Metanephros (tissue), 2 donors: ENCODE data around the gene HSPB7. TPM values are rescaled to one million over a fixed set of nuclear protein-coding genes. Genes with fewer than 3 reads are reported as not detected.

Source experiments
- small RNA-seq: library from RNA; depleted of rRNA; stranded (forward); fragments of <200 nt; gene quantifications from one replicate; pipeline ENCODE3, GENCODE V24; 2014; ENCODE audit warnings: low replicate concordance
- total RNA-seq: library from RNA; depleted of rRNA; stranded (reverse); fragments of >200 nt; gene quantifications from one replicate; pipeline ENCODE4 v1.2.3, GENCODE V29; 2014

HSPB7 gene
- 7.3 TPM for total RNA-seq

DNA sequence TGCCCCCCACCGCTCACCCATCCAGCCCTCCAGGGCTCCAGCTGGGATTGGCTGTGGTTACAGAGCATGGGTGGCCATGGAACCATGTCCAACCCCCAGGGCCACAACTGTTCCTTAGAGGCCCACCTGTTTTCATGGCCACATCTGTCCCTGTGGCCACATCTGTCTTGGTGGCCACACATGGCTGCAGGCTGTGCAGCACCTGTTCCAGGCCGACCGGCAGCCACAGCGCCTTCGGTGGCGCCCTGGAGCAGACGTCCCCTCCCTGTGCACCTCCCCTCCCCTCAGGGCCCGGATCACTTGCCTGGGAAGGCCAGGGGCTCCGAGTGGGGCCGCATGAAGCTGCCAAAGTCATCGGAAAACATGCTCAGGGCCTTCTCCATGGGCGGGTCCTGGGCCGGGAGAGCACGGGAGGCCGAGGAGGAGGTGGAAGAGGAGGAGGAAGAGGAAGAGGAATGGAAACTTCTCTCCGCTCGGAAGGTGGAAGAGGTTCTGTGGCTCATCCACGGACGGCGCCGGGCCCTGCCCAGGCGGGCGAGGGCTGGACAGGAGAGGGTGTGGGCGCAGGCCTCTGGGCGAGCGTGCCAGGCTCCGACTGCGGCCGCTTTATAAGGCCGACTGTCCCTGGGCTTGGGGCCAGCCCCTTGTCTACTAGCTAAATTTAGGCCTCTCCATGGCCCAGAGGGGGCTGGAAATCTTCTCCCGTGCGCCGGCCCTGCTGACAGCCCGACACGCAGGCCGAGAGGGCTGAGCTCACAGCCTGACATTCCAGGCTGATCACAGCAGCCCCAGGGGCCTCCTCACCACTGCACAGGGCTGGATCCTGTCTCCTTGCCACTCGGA, at the start of gene HSPB7:
HSPB7 (minus strand) TSS at position 583 of the 843 bp plus-strand sequence; CDS start at position 503, 80 bp downstream.

DNA sequence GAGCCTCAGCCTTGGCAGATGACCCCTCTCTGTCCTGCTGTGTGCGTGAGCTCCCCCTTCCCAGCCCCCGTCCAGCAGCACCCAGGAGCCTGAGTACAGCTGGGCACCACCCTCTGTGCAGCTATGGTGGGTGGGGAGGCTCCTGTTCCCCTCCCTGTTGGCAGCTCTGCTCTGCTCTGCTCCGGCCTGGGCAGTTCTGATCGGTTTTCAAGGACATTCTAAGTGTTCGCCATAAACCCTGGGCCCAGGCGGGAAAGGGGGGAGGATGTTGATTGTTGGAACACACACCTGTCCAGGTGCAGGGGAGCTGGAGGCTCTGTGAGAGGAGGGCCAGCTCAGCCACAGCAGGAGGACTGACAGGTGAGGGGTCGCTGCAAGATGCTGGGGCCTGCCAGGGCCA, 25.7 kb upstream of the HSPB7 start, which contains the start of gene CLCNKB:
CLCNKB (plus strand) TSS at position 262 of the 400 bp plus-strand sequence. CDS start 711 bp downstream, outside the sequence.

DNA sequence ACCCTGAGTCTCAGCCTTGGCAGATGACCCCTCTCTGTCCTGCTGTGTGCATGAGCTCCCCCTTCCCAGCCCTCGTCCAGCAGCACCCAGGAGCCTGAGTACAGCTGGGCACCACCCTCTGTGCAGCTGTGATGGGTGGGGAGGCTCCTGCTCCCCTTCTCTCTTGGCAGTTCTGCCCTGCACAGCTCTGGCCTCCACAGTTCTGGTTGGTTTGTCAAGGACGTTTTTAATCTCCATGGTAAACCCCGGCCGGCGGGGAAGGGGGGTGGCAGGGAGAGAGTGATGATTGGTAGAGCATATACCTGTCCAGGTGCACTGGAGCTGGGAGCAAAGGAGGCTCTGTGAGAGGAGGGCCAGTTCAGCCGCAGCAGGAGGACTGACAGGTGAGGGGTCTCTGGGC, 3.8 kb upstream of the HSPB7 start, which contains the start of gene CLCNKA:
CLCNKA (plus strand) TSS at position 356 of the 400 bp plus-strand sequence. CDS start 584 bp downstream, outside the sequence.

DNA sequence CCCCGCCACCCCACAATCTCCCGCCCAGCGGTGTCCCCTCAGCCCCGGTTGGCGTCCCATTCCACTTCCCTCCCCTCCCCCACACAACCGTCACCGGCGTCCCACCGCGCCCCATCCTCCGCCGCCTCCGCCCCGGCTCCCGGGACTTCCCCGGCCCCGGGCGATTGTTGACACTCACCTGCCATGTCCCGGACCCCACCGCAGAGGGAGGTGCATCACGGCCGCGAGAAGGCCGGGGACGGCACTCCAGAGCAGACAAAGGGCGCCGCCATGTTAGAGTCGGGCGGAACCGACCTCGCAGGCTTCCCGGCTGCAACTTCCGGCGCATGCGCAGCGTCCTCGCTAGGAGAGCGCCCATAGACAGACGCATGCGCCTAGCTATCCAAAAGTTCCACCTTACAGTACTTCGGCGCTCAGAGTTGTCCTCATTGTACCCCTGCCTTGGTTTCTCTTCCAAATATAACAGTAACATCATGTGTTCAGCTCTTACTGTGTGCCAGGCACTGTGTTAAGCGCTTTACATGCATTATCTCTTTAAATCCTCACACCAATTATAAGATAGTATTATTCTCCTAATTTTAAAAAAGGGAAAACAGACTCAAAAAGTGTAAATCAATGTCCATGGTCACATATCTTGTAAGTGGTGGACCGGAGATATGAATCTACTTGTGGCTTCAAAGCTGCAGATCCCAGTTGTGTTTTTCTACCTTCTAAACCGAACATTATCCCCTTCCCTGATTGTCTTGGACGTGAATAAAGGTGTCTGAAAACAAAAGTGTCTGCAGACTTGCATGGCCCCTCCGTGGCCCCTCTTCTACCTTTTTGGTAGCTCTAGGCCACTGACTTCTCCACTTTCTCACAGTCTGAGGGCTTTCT, 41.8 kb downstream of the HSPB7 start, which contains the start of gene ZBTB17:
ZBTB17 (minus strand) TSS at position 297 of the 876 bp plus-strand sequence. CDS start 27,606 bp downstream, outside the sequence.

Small RNA genes within 50 kb of the gene (small RNA-seq; reads per million reads assigned to genes)
- gene AL355994.1, result not detected
- gene AL355994.5, result not detected

Other genes starting within 250 kb of the HSPB7 start
- gene UQCRHL, start 210.4 kb downstream of the HSPB7 start, total RNA-seq, result 4.7 TPM
- gene SPEN, start 170.3 kb downstream of the HSPB7 start, total RNA-seq, result 59.6 TPM
- gene ZBTB17, start 41.9 kb downstream of the HSPB7 start, total RNA-seq, result 36.6 TPM
- gene SRARP, start 13.8 kb downstream of the HSPB7 start, total RNA-seq, result 0.12 TPM
- gene CLCNKA, start 4.0 kb upstream of the HSPB7 start, total RNA-seq, result 20.8 TPM
- gene CLCNKB, start 25.7 kb upstream of the HSPB7 start, total RNA-seq, result 73.2 TPM
- gene FAM131C, start 55.6 kb upstream of the HSPB7 start, total RNA-seq, result 1.7 TPM
- gene EPHA2, start 138.0 kb upstream of the HSPB7 start, total RNA-seq, result 32.3 TPM
- 12.1 TPM for gene ARHGEF19, start 194.6 kb upstream of the HSPB7 start, total RNA-seq
- gene CPLANE2, start 219.1 kb upstream of the HSPB7 start, total RNA-seq, result 8.3 TPM